ENCODE measurements around the gene COPE.

DNA sequence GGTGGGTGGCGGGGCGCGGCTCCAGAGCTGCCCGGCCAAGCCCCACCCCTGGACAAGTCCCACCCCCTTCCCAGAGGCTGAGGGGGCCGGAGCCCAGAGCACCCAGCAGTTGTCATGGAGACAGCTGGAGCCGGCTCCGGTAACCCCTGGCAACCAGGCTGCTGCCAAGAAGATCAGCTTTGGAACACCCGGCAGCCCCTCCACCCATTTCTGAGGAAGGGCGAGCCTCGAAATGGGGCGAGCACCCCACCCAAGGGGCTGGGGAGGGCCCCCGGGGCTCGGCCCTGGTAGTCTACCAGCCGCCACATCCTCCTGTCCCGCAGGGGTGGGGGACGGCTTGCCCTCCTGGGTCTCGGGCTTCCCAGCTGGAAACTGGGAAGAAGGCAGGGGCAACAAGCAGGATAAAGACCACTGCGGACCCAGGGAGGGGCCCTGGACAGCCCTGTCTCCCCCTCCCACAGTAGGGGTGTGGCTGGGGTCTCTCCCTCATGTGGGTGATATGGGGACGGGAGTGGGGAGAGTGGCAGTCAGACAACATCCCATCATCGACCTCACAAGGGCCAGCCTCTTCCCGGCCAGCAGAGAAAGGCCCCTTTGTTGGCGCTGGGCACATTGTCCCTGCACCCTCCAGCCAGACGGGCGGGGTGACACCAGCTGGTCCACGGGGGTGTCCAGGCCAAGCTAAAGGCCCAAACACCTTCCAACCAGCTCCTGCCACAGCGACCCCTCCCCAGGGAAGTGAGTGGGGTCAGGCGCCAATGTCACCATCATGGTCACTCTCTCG is 24.7 kb downstream of the COPE start:
- TF ChIP-seq, protein P1, sequence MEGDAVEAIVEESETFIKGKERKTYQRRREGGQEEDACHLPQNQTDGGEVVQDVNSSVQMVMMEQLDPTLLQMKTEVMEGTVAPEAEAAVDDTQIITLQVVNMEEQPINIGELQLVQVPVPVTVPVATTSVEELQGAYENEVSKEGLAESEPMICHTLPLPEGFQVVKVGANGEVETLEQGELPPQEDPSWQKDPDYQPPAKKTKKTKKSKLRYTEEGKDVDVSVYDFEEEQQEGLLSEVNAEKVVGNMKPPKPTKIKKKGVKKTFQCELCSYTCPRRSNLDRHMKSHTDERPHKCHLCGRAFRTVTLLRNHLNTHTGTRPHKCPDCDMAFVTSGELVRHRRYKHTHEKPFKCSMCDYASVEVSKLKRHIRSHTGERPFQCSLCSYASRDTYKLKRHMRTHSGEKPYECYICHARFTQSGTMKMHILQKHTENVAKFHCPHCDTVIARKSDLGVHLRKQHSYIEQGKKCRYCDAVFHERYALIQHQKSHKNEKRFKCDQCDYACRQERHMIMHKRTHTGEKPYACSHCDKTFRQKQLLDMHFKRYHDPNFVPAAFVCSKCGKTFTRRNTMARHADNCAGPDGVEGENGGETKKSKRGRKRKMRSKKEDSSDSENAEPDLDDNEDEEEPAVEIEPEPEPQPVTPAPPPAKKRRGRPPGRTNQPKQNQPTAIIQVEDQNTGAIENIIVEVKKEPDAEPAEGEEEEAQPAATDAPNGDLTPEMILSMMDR (IDR thresholded peaks at IDR 0.05): no peak
- no peak for TF ChIP-seq POLR2A (IDR thresholded peaks at IDR 0.05)
